Testis (tissue), 3 donors: Measurements from ENCODE around the gene SHANK2. TPM values are rescaled to one million over a fixed set of nuclear protein-coding genes. Genes with fewer than 3 reads are reported as not detected.

Experiments used
- DNase-seq: peaks from one replicate; pipeline ENCODE4 v3.0.0-alpha.2; 2019
- H3K27ac ChIP-seq, 2 donors: fragments of 200-600 bp; sonication (generic); one replicate each; pipeline ENCODE4 v1.5.1; 2019
- H3K27me3 ChIP-seq: fragments of 200-600 bp; sonication (generic); one replicate; pipeline ENCODE4 v1.5.1; 2019
- H3K36me3 ChIP-seq: fragments of 200-600 bp; sonication (generic); one replicate; pipeline ENCODE4 v1.5.1; 2017; ENCODE audit warnings: low read depth; ENCODE audit errors: missing control alignments
- H3K4me1 ChIP-seq: fragments of 200-600 bp; sonication (generic); one replicate; pipeline ENCODE4 v1.5.1; 2019
- H3K4me3 ChIP-seq, 2 donors: fragments of 200-600 bp; sonication (generic); one replicate each; pipeline ENCODE4 v1.5.1; 2017 to 2019
- H3K9me3 ChIP-seq: fragments of 200-600 bp; sonication (generic); one replicate; pipeline ENCODE4 v1.5.1; 2017
- CTCF ChIP-seq, 3 experiments: fragments of 450-650 bp in 2 of 3; fragments of 200-600 bp in 1 of 3; sonication (generic) in 1 of 3; IDR thresholded peaks; one replicate each; pipeline ENCODE4 v1.5.1; 2016 to 2019; ENCODE audit warnings: antibody characterized with exemption in 3 of 3, mild to moderate bottlenecking in 2 of 3, moderate library complexity in 1 of 3
- POLR2A ChIP-seq: fragments of 450-650 bp; IDR thresholded peaks from one replicate; pipeline ENCODE4 v1.6.1; 2017; ENCODE audit warnings: antibody characterized with exemption, mild to moderate bottlenecking, moderate library complexity
- WGBS, 2 donors: methylation state at CpG; one replicate each; pipeline ENCODE4 v1.1.5; 2018; 5-methylcytosine and 5-hydroxymethylcytosine counted together
- intact Hi-C: fragments of 100-400 bp; cut with DNase I; formaldehyde crosslinking; loops from one replicate; pipeline ENCODE4 v1.15.1; 2023; ENCODE audit warnings: low total_unique reads
- polyA plus RNA-seq: library from polyadenylated mRNA; stranded (reverse); fragments of 350-450 nt; fragmentation: Illumina TruSeq; extraction: RNeasy Lipid Tissue Mini Kit (QIAGEN cat#74804); gene quantifications from one replicate; pipeline ENCODE4 v1.2.3, GENCODE V29; 2014; ENCODE audit warnings: low read depth, low replicate concordance; ENCODE audit not compliant: insufficient read depth
- total RNA-seq, 2 donors: library from RNA; depleted of rRNA; stranded (reverse); fragments of >200 nt; gene quantifications; one replicate each; pipeline ENCODE4 v1.2.3, GENCODE V29; 2016

The SHANK2 gene
- total and polyA plus RNA-seq, 3 donors from 2014 or later = 4.3 to 13.9 (median 8.0) TPM

- H3K4me3 ChIP-seq = no peak overlapping the region
- intact Hi-C loops = no loop called here
- no peaks in the 10 kb centered on the region for H3K36me3 ChIP-seq
- H3K27ac ChIP-seq = no peak overlapping the region
- no peaks in the 10 kb centered on the region for H3K27me3 ChIP-seq
- WGBS, 2 donors = 49 to 53% methylated on average over 22 of the region's 22 CpGs
- no peaks in the 10 kb centered on the region for H3K4me1 ChIP-seq
- H3K9me3 ChIP-seq = no peaks in the 10 kb centered on the region
- no peak for DNase-seq
- TF ChIP-seq CTCF (IDR thresholded peaks at IDR 0.05) = no peak
- TF ChIP-seq POLR2A = no peak
Observed at GRCh38 chr11:71266114-71266833, 13.9 kb upstream of the SHANK2 start.

- no peaks in the 10 kb centered on the region for H3K27me3 ChIP-seq
- H3K4me3 ChIP-seq = no peak overlapping the region
- H3K36me3 ChIP-seq = no peaks in the 10 kb centered on the region
- H3K9me3 ChIP-seq = no peaks in the 10 kb centered on the region
- intact Hi-C loops = no loop called here
- 79 to 88% methylated on average over 18 of the region's 18 CpGs for WGBS, 2 donors
- no peaks in the 10 kb centered on the region for H3K4me1 ChIP-seq
- TF ChIP-seq POLR2A (no peak), CTCF (IDR thresholded peaks at IDR 0.05) (no peak)
- no peak for DNase-seq
- H3K27ac ChIP-seq = no peak overlapping the region
Observed at GRCh38 chr11:71265559-71266092, 13.2 kb upstream of the SHANK2 start.

GRCh38 chr11:71263386-71263785 lies 11.0 kb upstream of the SHANK2 start:
- no peak overlapping the region for H3K27ac ChIP-seq
- no peak for TF ChIP-seq CTCF (IDR thresholded peaks at IDR 0.05)
- TF ChIP-seq POLR2A = no peak
- intact Hi-C loops = no loop called here
- H3K4me3 ChIP-seq = no peak overlapping the region
- no peaks in the 10 kb centered on the region for H3K36me3 ChIP-seq
- no peaks in the 10 kb centered on the region for H3K9me3 ChIP-seq
- H3K27me3 ChIP-seq = no peaks in the 10 kb centered on the region
- H3K4me1 ChIP-seq = no peaks in the 10 kb centered on the region
- 68 to 71% methylated on average over 4 of the region's 4 CpGs for WGBS, 2 donors
- no peak for DNase-seq

GRCh38 chr11:71255800-71256479 lies 3.6 kb upstream of the SHANK2 start:
- 71 to 75% methylated on average over 7 to 11 of the region's 11 CpGs for WGBS, 2 donors
- intact Hi-C loops = no loop called here

More at GRCh38 chr11:71255800-71256479, 3.6 kb upstream of the SHANK2 start:
- H3K4me1 ChIP-seq = peaks cover 2% of the 10 kb centered on the region
- no peak overlapping the region for H3K4me3 ChIP-seq
- TF ChIP-seq POLR2A = no peak
- TF ChIP-seq CTCF (IDR thresholded peaks at IDR 0.05) = no peak
- no peak for DNase-seq
- no peaks in the 10 kb centered on the region for H3K36me3 ChIP-seq
- H3K27ac ChIP-seq = no peak overlapping the region
- H3K27me3 ChIP-seq = no peaks in the 10 kb centered on the region
- no peaks in the 10 kb centered on the region for H3K9me3 ChIP-seq
